Measurements from ENCODE around the gene NEURL3.

DNA sequence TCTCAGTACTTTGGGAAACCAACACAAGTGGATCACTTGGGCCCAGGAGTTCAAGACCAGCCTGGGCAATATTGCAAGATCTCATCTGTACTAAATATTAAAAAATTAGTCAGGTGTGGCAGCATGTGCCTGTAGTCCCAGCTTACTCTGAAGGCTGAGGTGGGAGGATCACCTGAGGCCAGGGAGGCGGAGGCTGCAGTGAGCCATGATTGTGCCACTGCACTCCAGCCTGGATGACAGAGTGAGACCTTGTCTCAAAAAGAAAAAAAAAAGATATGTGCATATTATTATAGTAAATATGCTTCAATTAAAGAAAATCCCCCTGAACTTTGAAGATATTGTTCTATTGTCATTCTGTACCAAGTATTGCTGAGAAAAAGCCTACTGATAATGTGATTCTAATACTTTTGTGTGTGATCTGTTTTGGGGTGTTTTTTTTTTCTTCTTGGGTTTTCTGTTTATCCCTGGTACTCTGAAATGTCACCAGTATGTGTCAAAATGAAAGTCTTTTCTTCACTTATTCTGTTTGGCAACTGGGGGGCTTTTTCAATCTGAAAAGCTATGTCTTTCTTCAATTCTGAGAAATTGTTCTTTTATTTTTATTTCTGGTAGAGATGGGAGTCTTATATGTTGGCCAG lies 13.2 kb downstream of the NEURL3 start:
- TF ChIP-seq, protein P1, sequence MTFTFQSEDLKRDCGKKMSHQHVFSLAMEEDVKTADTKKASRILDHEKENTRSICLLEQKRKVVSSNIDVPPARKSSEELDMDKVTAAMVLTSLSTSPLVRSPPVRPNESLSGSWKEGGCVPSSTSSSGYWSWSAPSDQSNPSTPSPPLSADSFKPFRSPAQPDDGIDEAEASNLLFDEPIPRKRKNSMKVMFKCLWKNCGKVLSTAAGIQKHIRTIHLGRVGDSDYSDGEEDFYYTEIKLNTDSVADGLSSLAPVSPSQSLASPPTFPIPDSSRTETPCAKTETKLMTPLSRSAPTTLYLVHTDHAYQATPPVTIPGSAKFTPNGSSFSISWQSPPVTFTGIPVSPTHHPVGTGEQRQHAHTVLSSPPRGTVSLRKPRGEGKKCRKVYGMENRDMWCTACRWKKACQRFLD (tag by site-specific recombination; IDR thresholded peaks at IDR 0.05) = no peak
- no peak for TF ChIP-seq GFI1B (tag by site-specific recombination; IDR thresholded peaks at IDR 0.05)
- TF ChIP-seq, protein P2, sequence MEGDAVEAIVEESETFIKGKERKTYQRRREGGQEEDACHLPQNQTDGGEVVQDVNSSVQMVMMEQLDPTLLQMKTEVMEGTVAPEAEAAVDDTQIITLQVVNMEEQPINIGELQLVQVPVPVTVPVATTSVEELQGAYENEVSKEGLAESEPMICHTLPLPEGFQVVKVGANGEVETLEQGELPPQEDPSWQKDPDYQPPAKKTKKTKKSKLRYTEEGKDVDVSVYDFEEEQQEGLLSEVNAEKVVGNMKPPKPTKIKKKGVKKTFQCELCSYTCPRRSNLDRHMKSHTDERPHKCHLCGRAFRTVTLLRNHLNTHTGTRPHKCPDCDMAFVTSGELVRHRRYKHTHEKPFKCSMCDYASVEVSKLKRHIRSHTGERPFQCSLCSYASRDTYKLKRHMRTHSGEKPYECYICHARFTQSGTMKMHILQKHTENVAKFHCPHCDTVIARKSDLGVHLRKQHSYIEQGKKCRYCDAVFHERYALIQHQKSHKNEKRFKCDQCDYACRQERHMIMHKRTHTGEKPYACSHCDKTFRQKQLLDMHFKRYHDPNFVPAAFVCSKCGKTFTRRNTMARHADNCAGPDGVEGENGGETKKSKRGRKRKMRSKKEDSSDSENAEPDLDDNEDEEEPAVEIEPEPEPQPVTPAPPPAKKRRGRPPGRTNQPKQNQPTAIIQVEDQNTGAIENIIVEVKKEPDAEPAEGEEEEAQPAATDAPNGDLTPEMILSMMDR (tag by site-specific recombination; IDR thresholded peaks at IDR 0.05) = no peak
- no peak for TF ChIP-seq ZNF561 (tag by site-specific recombination; IDR thresholded peaks at IDR 0.05; ENCODE audit: borderline replicate concordance)
- no peak for TF ChIP-seq ZNF426 (tag by site-specific recombination; IDR thresholded peaks at IDR 0.05)
- TF ChIP-seq, protein P3, sequence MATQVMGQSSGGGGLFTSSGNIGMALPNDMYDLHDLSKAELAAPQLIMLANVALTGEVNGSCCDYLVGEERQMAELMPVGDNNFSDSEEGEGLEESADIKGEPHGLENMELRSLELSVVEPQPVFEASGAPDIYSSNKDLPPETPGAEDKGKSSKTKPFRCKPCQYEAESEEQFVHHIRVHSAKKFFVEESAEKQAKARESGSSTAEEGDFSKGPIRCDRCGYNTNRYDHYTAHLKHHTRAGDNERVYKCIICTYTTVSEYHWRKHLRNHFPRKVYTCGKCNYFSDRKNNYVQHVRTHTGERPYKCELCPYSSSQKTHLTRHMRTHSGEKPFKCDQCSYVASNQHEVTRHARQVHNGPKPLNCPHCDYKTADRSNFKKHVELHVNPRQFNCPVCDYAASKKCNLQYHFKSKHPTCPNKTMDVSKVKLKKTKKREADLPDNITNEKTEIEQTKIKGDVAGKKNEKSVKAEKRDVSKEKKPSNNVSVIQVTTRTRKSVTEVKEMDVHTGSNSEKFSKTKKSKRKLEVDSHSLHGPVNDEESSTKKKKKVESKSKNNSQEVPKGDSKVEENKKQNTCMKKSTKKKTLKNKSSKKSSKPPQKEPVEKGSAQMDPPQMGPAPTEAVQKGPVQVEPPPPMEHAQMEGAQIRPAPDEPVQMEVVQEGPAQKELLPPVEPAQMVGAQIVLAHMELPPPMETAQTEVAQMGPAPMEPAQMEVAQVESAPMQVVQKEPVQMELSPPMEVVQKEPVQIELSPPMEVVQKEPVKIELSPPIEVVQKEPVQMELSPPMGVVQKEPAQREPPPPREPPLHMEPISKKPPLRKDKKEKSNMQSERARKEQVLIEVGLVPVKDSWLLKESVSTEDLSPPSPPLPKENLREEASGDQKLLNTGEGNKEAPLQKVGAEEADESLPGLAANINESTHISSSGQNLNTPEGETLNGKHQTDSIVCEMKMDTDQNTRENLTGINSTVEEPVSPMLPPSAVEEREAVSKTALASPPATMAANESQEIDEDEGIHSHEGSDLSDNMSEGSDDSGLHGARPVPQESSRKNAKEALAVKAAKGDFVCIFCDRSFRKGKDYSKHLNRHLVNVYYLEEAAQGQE (tag by site-specific recombination; IDR thresholded peaks at IDR 0.05) = no peak
- TF ChIP-seq ZNF114 (tag by site-specific recombination; IDR thresholded peaks at IDR 0.05) = no peak
- TF ChIP-seq SETDB1 (IDR thresholded peaks at IDR 0.05; ENCODE audit: insufficient read length, low read length) = no peak
- TF ChIP-seq ZNF76 (tag by site-specific recombination; IDR thresholded peaks at IDR 0.05; ENCODE audit: borderline replicate concordance, low read depth) = no peak
- TF ChIP-seq FEZF1 (tag by site-specific recombination; IDR thresholded peaks at IDR 0.05) = no peak
- TF ChIP-seq, protein P4, sequence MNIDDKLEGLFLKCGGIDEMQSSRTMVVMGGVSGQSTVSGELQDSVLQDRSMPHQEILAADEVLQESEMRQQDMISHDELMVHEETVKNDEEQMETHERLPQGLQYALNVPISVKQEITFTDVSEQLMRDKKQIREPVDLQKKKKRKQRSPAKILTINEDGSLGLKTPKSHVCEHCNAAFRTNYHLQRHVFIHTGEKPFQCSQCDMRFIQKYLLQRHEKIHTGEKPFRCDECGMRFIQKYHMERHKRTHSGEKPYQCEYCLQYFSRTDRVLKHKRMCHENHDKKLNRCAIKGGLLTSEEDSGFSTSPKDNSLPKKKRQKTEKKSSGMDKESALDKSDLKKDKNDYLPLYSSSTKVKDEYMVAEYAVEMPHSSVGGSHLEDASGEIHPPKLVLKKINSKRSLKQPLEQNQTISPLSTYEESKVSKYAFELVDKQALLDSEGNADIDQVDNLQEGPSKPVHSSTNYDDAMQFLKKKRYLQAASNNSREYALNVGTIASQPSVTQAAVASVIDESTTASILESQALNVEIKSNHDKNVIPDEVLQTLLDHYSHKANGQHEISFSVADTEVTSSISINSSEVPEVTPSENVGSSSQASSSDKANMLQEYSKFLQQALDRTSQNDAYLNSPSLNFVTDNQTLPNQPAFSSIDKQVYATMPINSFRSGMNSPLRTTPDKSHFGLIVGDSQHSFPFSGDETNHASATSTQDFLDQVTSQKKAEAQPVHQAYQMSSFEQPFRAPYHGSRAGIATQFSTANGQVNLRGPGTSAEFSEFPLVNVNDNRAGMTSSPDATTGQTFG (tag by site-specific recombination; IDR thresholded peaks at IDR 0.05; ENCODE audit: borderline replicate concordance) = no peak
- no peak for TF ChIP-seq BCL11A (tag by site-specific recombination; IDR thresholded peaks at IDR 0.05; ENCODE audit: low read depth)
- no peak for TF ChIP-seq MYNN (tag by site-specific recombination; IDR thresholded peaks at IDR 0.05; ENCODE audit: borderline replicate concordance)
- TF ChIP-seq, protein P5, sequence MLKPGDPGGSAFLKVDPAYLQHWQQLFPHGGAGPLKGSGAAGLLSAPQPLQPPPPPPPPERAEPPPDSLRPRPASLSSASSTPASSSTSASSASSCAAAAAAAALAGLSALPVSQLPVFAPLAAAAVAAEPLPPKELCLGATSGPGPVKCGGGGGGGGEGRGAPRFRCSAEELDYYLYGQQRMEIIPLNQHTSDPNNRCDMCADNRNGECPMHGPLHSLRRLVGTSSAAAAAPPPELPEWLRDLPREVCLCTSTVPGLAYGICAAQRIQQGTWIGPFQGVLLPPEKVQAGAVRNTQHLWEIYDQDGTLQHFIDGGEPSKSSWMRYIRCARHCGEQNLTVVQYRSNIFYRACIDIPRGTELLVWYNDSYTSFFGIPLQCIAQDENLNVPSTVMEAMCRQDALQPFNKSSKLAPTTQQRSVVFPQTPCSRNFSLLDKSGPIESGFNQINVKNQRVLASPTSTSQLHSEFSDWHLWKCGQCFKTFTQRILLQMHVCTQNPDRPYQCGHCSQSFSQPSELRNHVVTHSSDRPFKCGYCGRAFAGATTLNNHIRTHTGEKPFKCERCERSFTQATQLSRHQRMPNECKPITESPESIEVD (tag by site-specific recombination; IDR thresholded peaks at IDR 0.05) = no peak

Measured in HEK293 (cell line).